Gastrocnemius medialis (tissue), 4 donors: ENCODE measurements around the gene STAG1. TPM values are rescaled to one million over a fixed set of nuclear protein-coding genes. Genes with fewer than 3 reads are reported as not detected.

ENCODE experiments used
- ATAC-seq, 2 donors: fragments of 150-250 bp; one replicate each; pipeline ENCODE4 v1.9.1; 2016
- DNase-seq, 2 donors: peaks; one replicate each; pipeline ENCODE4 v3.0.0-alpha.2; 2019
- H3K27ac ChIP-seq, 4 donors: fragments of 200-600 bp; sonication (generic); 1 replicate in 1 of 4; 2 replicates in 3 of 4; pipeline ENCODE4 v1.5.1; 2016 to 2018; ENCODE audit warnings: mild to moderate bottlenecking in 2 of 4, moderate library complexity in 1 of 4
- H3K27me3 ChIP-seq, 3 donors: fragments of 200-600 bp; sonication (generic) in 2 of 3; 1 replicate in 1 of 3; 2 replicates in 2 of 3; pipeline versions ENCODE4 v1.5.1 to v1.6.0; 2016 to 2019; ENCODE audit warnings: mild to moderate bottlenecking in 1 of 3, moderate library complexity in 1 of 3
- H3K36me3 ChIP-seq, 2 donors: fragments of 200-600 bp; sonication (generic) in 1 of 2; one replicate each; pipeline ENCODE4 v1.5.1; 2017 to 2018
- H3K4me1 ChIP-seq, 2 donors: fragments of 200-600 bp; sonication (generic) in 1 of 2; one replicate each; pipeline ENCODE4 v1.5.1; 2016 to 2017; ENCODE audit warnings: mild to moderate bottlenecking in 2 of 2
- H3K4me3 ChIP-seq, 4 donors: fragments of 200-600 bp; sonication (generic) in 3 of 4; 1 replicate in 1 of 4; 2 replicates in 3 of 4; pipeline ENCODE4 v1.5.1; 2016 to 2019; ENCODE audit warnings: mild to moderate bottlenecking in 2 of 4
- H3K9me3 ChIP-seq, 3 donors: fragments of 200-600 bp; sonication (generic) in 2 of 3; 1 replicate in 1 of 3; 2 replicates in 2 of 3; pipeline ENCODE4 v1.5.1; 2016 to 2019
- CTCF ChIP-seq, 5 experiments: fragments of 450-650 bp in 3 of 5; fragments of 200-600 bp in 2 of 5; sonication (generic) in 2 of 5; IDR thresholded peaks in 4 of 5; conservative IDR thresholded peaks in 1 of 5; 1 replicate in 4 of 5; 2 replicates in 1 of 5; pipeline ENCODE4 v1.5.1; 2016 to 2019; ENCODE audit warnings: antibody characterized with exemption in 5 of 5, mild to moderate bottlenecking in 3 of 5, moderate library complexity in 3 of 5
- POLR2A ChIP-seq, 2 donors: fragments of 450-650 bp; IDR thresholded peaks; one replicate each; pipeline ENCODE4 v1.6.1; 2017; ENCODE audit warnings: antibody characterized with exemption in 2 of 2, mild to moderate bottlenecking in 2 of 2, moderate library complexity in 2 of 2
- in situ Hi-C, 4 donors: fragments of 200-750 bp; cut with MboI; loops; one replicate each; pipeline versions ENCODE4 v1.15.0 to v1.8.0; 2017; ENCODE audit warnings: low sequenced_read_pairs in 4 of 4
- intact Hi-C: fragments of 100-400 bp; cut with DNase I; formaldehyde crosslinking; loops from one replicate; pipeline ENCODE4 v1.15.1; 2023; ENCODE audit warnings: low total_unique reads
- total RNA-seq, 4 donors: library from RNA; depleted of rRNA; stranded (reverse); fragments of >200 nt; gene quantifications; one replicate each; pipeline versions ENCODE4 v1.1.0 to v1.2.3, GENCODE V29; 2016

STAG1 gene
- total RNA-seq, 4 donors from 2014 or later = 22.2 to 26.2 (median 23.7) TPM

GRCh38 chr3:136513367-136513766 lies 238.8 kb downstream of the STAG1 start:
- Histone ChIP-seq H3K9me3 (no peaks in the 10 kb centered on the region), H3K4me3 (no peak overlapping the region), H3K4me1 (peaks cover 3 to 8% of the 10 kb centered on the region in 2 donors), H3K27ac (peak overlapping the region in 3 of 4 donors; percentile 18 to 36 (median 27)), H3K27me3 (no peaks in the 10 kb centered on the region), H3K36me3 (no peaks in the 10 kb centered on the region)
- in situ Hi-C loops = no loop called here
- TF ChIP-seq POLR2A (IDR thresholded peaks at IDR 0.05) (no peak), CTCF (IDR thresholded peaks at IDR 0.05 in 4 of 5, conservative IDR thresholded peaks at IDR 0.05 in 1 of 5) (no peak)
- intact Hi-C loops = no loop called here
- ATAC-seq = no peak
- no peak for DNase-seq

DNA sequence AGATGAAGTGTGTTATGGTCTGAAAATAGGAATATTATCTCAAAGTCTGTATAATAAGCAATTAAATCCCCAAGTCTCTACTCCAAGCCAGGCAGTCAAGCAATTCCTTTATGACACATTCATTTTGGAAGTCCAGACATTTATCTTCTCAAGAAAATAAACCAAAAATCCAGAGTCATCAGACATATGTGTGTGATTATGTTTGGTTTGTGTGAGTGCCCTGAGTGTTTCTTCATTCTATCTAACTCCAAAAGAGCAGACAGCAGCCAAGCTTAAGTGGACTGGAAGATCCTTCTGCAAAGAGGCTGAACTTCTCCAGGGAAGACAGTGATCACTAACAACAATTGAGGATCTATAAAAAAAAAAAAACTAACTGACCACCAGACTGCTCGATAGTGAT lies 239.8 kb downstream of the STAG1 start:
- intact Hi-C loops = no loop called here

GRCh38 chr3:136505676-136506075 lies 246.5 kb downstream of the STAG1 start:
- ATAC-seq = no peak
- H3K27me3 ChIP-seq = no peaks in the 10 kb centered on the region
- peaks cover 0 to 6% of the 10 kb centered on the region in 2 donors for H3K4me1 ChIP-seq
- H3K27ac ChIP-seq = no peak overlapping the region
- H3K4me3 ChIP-seq = no peak overlapping the region
- no peaks in the 10 kb centered on the region for H3K36me3 ChIP-seq
- in situ Hi-C loops = no loop called here
- H3K9me3 ChIP-seq = no peaks in the 10 kb centered on the region
- no peak for DNase-seq
- TF ChIP-seq POLR2A (IDR thresholded peaks at IDR 0.05) = no peak
- TF ChIP-seq CTCF (IDR thresholded peaks at IDR 0.05 in 4 of 5, conservative IDR thresholded peaks at IDR 0.05 in 1 of 5) = no peak
- intact Hi-C loops = no loop called here

More for the DNA sequence above, 239.8 kb downstream of the STAG1 start:
- DNase-seq = no peak
- TF ChIP-seq CTCF (IDR thresholded peaks at IDR 0.05 in 4 of 5, conservative IDR thresholded peaks at IDR 0.05 in 1 of 5) = no peak
- Histone ChIP-seq H3K27me3 (no peaks in the 10 kb centered on the region), H3K4me1 (peaks cover 3 to 8% of the 10 kb centered on the region in 2 donors), H3K9me3 (no peaks in the 10 kb centered on the region), H3K36me3 (no peaks in the 10 kb centered on the region), H3K4me3 (no peak overlapping the region), H3K27ac (no peak overlapping the region)
- no peak for ATAC-seq
- in situ Hi-C loops = no loop called here

- ATAC-seq = no peak
- intact Hi-C loops = no loop called here
- Histone ChIP-seq H3K27ac (no peak overlapping the region), H3K4me1 (peaks cover 0 to 6% of the 10 kb centered on the region in 2 donors), H3K36me3 (peaks cover 0 to 11% of the 10 kb centered on the region in 2 donors), H3K9me3 (no peaks in the 10 kb centered on the region), H3K4me3 (no peak overlapping the region), H3K27me3 (no peaks in the 10 kb centered on the region)
- TF ChIP-seq POLR2A (IDR thresholded peaks at IDR 0.05) (no peak), CTCF (IDR thresholded peaks at IDR 0.05 in 4 of 5, conservative IDR thresholded peaks at IDR 0.05 in 1 of 5) (no peak)
- no peak for DNase-seq
- in situ Hi-C loops = no loop called here
Measured at GRCh38 chr3:136503056-136503455, 249.1 kb downstream of the STAG1 start.

DNA sequence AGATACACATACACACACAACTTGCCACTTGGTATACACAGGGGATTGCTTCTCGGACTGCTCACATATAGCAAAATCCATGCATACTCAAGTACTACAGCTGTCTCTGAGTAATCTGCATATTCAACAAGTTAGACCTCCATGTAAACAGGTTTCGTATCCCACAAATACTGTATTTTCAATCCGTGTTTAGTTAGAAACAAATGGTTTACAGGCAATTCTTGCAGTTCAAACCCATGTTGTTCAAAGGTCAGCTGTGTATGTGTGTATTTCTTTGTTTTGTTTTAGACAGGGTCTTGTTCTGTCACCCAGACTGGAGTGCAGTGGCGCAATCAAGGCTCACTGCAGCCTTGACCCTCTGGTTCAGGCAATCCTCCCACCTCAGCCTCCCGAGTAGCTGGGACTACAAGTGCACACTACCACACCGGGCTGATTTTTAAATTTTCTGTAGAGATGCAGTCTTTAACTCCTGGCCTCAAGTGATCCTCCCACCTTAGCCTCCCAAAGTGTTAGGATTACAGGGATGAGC lies 253.2 kb downstream of the STAG1 start:
- Histone ChIP-seq H3K4me3 (no peak overlapping the region), H3K27ac (no peak overlapping the region), H3K9me3 (no peaks in the 10 kb centered on the region), H3K4me1 (no peaks in the 10 kb centered on the region), H3K27me3 (no peaks in the 10 kb centered on the region), H3K36me3 (peaks cover 0 to 11% of the 10 kb centered on the region in 2 donors)
- no peak for TF ChIP-seq POLR2A (IDR thresholded peaks at IDR 0.05)
- TF ChIP-seq CTCF (IDR thresholded peaks at IDR 0.05 in 4 of 5, conservative IDR thresholded peaks at IDR 0.05 in 1 of 5) = no peak
- in situ Hi-C loops (no loop called here), intact Hi-C loops (no loop called here)
- ATAC-seq (no peak), DNase-seq (no peak)
